GM21576 (cell line): ENCODE data around the gene PBX2.
"Not testable (repeated sequence)": the region's sequence is repeated elsewhere in the genome, so short reads cannot be mapped to it uniquely, and the experiment has no call there.

Source experiments
- ATAC-seq: cut with Tn5 transposase; IDR thresholded peaks from one replicate; pipeline ENCODE4 v1.9.1; 2021; ENCODE audit warnings: mild to moderate bottlenecking, moderate library complexity; ENCODE audit not compliant: unreplicated experiment

The PBX2 gene

DNA sequence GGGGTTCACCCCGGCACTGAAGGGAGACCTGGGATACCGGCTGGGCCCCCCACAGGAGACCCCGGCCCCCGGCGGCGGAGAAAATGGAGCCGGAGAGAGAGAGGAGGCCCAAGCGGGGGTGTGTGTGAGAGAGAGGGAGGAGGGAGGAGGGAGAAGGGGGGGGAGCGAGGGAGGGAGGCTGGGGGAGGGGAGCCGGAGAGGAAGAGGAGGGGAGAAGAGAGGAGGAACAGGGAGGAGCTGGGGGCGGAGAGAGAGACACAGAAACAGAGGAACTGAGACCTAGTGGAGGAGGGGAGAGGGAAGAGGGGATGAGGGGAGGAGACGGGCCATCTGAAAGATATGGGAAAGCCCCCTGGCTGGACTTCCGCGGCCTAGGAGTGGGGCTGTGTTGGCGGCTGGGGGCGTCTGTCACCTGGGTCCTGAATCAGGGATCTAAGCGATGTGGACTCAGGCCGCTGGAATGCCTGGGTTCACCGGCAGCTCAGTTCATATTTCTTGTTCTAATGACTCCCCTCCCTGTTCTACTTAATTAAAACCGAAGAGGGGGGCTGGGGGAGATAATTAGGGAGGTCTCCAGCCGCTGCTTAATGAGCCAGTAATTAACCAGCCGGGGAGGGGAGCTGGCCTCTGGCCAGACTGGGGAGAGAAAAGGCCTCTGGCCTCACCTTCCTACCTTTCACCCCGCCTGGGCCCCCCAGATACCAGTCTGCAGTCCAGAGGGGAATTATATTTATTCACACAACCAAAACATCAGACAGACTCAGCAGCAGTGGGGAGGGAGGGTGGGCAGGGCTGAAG lies at the start of gene PBX2:
TSS of gene PBX2 (minus strand) at position 149 of the 798 bp plus-strand sequence. CDS start 287 bp downstream, outside the sequence.
- peak; percentile 42 for ATAC-seq

GRCh38 chr6:32239462-32239861 lies 49.5 kb upstream of the PBX2 start:
- no peak for ATAC-seq

GRCh38 chr6:32234934-32235333 lies 44.9 kb upstream of the PBX2 start:
- no peak for ATAC-seq

GRCh38 chr6:32226434-32226833 lies 36.4 kb upstream of the PBX2 start:
- no peak for ATAC-seq

DNA sequence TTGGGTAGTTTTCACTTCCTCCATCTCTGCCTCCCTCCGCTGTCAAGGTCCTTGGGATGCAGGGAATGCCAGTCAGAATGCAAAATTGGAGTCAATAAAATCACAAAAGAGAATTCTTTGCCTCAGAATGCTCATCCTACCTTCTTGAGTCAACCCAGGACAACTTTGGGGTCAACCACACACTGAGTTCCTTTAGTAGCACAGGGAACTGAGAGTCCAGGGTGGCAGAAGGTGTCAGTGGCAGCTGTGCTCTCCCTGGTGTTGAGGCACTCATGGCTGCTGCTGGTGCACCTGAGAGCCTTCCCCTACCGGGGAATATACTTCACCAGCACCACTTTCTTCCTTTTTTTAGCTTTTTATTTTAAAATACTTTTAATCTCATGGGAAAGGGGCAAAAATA lies 34.7 kb upstream of the PBX2 start:
- ATAC-seq: no peak

DNA sequence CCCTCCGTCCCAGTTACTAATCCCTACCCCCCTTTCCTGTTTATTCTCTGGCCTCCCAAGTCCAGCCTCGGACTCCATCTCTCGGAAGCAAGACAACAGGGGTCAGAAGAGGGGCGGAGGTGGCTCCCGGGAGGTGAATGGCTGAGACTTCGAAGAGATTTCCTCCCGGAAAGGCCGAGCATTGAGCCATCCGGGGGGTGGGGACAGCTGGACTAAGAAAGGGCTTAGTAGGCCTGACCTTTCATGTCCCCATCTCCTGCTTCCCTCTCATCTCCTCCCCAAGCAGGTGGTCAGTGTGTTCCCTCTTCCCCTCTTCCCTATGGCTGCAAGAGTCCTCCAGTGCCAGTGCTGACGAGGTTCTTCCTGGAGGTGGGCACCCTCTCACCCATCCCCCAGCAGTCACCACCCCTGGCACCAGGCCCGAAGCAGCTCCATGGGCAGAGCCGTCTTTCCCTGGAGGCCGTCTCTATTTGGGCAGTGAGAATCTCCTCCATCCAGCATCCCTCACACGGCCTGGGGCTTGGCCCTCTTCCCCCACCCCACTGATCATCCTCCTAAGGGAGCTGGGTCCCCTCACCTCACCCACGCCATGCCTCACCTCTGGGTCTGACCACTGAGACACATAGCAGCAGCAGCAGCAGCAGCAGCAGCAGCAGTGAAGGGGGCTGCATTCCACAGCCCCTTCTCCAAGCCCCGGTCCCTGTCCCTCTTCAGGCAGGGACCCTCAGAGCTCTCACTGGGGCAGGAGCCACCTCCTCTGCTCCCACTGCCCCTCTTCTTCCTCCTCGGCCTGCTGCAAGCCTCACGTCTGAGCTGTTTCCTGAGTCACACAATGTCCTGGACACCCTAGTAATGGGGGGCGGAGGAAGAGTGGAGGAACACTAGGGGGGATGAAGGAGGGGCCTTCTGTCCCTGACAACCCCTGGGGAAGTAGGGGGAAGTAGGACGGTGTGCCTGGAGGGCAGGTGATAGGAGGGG lies 33.5 kb upstream of the PBX2 start, which contains the start of gene NOTCH4:
TSS of gene NOTCH4 (minus strand) at position 810 of the 978 bp plus-strand sequence. CDS start at position 671, 139 bp downstream.
- no peak for ATAC-seq

- ATAC-seq: no peak
Observed at GRCh38 chr6:32222333-32223230, 32.6 kb upstream of the PBX2 start.

GRCh38 chr6:32220021-32220420 lies 30.0 kb upstream of the PBX2 start:
- no peak for ATAC-seq

DNA sequence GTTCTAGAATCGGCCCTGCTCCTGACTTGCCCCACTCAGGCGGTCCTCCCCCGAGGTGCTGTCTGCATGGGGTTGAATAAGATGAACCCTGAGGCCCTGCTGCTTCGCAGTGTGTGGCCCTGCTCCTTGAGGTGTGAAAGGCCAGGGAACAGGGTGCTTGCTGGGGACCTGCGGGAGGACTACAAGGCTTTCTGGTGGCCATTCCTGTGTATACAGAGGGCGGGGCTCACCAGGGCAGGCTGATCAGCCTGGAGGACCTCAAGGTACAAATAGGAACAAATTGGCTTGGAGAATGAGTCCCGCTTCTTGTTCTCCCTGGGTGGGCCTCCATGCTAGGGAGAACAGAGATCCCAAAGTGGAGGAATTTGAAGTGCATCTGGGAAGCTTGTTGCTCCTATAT lies 28.2 kb upstream of the PBX2 start:
- ATAC-seq: no peak

DNA sequence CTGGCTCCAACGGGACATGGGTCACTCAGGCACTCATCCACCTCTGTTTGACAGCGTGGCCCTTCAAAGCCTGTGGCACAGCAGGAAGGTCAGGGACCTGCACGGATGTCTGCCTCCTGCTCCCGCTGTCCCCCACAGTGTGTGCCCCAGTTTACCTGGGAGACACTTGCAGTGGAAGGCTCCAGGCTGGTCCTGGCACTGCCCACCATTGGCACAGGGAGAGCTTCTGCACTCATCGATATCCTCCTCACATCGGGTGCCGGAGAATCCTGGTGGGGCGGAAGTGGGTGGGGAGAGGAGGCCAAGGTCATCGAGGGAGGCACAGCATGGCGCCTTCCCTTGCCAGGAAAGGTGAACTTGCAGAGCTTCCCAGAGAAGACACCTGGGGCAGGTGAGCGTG lies 27.0 kb upstream of the PBX2 start:
- ATAC-seq: no peak

GRCh38 chr6:32216285-32216684 lies 26.3 kb upstream of the PBX2 start:
- no peak for ATAC-seq

DNA sequence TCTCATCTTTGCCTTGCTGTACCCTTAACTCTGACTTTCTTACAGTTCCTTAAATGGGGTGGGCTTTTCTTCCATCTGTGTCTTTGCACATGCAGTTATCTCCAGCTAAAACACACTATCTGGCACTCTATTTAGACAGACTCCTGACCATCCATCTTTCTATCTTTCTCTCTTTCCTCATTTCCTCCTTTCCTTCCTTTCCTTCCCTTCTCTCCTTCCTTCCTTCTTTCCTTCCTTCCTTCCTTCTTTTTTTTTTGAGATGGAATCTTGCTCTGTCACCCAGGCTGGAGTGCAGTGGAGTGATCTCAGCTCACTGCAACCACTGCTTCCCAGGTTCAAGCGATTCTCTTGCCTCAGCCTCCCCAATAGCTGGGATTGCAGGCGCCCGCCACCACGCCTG lies 25.6 kb upstream of the PBX2 start:
- no peak for ATAC-seq

DNA sequence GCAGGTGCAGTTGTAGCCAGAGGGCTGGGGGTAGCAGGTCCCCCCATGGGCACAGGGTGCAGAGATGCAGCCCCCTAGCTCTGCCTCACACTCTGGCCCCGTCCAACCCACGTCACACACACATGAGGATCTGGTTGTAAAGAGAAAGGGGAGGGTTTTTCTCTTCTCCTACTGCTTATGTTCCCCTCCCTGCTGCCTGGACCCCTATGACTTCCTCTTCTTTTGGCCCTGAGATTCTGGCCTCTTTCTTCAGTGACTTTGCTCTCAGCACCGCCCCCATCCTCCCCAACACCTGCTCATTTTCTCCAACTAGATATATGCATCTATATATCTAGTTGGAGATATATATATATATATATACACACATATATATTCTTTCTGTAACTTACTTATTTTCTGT lies 24.1 kb upstream of the PBX2 start:
- no peak for ATAC-seq

GRCh38 chr6:32213649-32214048 lies 23.6 kb upstream of the PBX2 start:
- ATAC-seq: no peak

- no peak for ATAC-seq
Observed at GRCh38 chr6:32212076-32212760, 22.2 kb upstream of the PBX2 start.

GRCh38 chr6:32211432-32211831 lies 21.4 kb upstream of the PBX2 start:
- ATAC-seq: not testable (repeated sequence)

- ATAC-seq: no peak
Observed at GRCh38 chr6:32210191-32210601, 20.2 kb upstream of the PBX2 start.

- ATAC-seq: no peak
Observed at GRCh38 chr6:32208996-32209395, 19.0 kb upstream of the PBX2 start.

DNA sequence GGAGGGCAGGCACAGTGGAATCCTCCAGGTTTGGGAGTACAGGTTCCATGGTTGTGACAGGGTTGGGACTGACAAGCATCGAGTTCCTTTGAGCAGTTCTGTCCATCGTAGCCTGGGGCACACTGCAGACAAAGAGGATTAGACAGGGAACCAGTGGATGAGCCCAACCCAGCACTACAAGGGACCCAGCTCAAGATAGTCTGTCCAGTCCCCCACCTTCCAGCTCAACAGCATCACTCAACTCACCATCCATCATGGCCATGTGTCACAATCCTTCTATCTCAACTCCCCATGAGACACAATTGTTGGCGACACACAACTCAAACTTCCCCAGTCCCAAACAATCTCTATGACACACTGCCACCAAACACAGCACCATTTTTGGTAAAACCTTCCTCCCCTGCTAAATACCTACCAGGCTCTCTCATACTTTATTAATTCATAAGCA lies 14.3 kb upstream of the PBX2 start:
- ATAC-seq: no peak
